GM18907 (cell line): ENCODE results near the gene BIK.
"Not testable (repeated sequence)": the region's sequence is repeated elsewhere in the genome, so short reads cannot be mapped to it uniquely, and the experiment has no call there.

Source experiments
- ATAC-seq: cut with Tn5 transposase; IDR thresholded peaks from one replicate; pipeline ENCODE4 v1.9.1; 2021; ENCODE audit warnings: mild to moderate bottlenecking, moderate library complexity; ENCODE audit not compliant: unreplicated experiment

Gene BIK

DNA sequence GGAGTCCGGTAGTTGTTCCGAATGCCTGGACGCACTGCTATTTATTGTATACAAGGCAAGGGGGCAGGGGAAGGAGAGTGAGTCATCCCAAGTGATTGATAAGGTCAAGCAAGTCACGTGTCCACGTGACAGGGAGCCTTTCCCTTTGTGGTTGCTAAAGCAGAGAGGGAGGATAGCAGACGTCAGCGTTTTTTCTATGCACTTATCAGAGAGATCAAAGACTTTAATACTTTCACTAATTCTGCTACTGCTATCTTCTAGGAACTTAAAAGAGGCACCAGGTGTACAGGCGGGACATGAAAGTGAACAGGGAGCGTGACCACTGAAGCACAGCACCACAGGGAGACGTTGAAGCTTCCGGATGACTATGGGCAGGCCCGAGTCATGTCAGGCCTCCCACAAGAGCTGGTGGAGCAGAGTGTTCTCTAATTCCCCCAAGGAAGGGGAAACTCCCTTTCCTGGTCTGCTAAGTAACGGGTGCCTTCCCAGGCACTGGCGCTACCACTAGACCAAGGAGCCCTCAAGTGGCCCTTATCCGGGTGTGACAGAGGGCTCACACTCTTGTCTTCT is 6.4 kb upstream of the BIK start:
- not testable (repeated sequence) for ATAC-seq

GRCh38 chr22:43104950-43105349 is 5.6 kb upstream of the BIK start:
- not testable (repeated sequence) for ATAC-seq

DNA sequence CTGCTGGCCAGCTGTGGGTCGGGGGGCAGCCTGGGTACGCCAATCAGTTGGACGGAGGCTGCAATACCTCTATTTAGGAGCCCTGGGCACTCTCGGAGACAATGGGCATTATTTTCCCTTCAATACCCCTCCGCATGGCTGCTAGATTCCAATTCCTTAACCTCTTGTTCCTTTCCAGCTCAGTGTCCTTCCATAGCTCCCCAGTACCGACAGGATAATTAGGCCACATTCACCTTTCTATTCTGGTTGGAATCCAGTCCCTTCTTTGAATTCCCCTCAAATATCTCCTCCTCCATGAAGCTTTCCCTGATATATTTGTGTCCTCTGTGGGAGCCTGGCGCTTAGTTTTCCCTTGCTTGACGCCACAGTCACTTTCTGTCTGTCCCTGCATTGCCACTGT is 4.2 kb upstream of the BIK start:
- no peak for ATAC-seq

DNA sequence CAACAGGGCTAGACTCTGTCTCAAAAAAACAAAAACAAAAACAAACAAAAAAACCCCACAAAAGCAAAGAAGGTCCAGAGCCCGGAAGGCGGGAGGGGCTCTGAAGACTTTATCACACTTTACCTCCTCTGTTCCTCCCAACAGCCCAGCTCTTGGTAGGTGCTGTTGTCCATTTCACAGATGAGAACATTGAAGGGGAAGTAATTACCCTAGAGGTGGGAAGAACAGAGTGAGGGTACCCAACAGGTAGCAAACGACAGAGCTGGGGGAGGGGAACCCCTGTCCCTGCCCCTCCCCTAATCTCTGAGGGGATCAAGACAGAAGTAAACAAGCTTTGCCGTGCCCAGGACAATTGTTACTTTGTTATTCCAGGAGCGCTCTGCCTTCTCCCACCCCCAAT is 1.0 kb upstream of the BIK start:
- no peak for ATAC-seq

DNA sequence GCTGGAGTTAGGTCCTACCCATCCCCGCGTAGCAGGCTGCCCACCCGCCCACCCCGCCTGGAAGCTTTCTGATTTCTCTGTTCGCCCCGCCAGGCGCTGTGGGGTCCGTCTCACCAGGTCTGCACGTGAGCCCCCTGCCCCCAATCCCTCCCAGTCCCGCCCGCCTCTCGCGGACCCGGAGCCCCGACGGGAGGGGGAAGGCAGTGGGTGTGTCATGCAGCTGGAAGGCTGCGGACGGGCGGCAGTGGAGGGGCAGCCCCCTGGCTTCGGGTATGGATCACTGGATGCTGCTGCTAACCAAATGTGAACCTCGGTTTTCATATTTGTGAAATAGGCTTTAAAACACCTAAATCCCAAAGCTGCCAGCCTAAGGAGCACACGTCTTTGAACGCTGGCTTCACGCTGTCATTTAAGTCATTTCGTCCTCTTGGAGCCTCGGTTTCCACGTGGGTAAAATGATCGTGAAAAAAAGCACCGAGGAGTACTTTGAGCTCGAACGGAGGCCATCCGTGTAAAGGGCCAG is 568 bp upstream of the BIK start:
- no peak for ATAC-seq

- no peak for ATAC-seq
Measured at GRCh38 chr22:43110927-43111623, 525 bp downstream of the BIK start.

DNA sequence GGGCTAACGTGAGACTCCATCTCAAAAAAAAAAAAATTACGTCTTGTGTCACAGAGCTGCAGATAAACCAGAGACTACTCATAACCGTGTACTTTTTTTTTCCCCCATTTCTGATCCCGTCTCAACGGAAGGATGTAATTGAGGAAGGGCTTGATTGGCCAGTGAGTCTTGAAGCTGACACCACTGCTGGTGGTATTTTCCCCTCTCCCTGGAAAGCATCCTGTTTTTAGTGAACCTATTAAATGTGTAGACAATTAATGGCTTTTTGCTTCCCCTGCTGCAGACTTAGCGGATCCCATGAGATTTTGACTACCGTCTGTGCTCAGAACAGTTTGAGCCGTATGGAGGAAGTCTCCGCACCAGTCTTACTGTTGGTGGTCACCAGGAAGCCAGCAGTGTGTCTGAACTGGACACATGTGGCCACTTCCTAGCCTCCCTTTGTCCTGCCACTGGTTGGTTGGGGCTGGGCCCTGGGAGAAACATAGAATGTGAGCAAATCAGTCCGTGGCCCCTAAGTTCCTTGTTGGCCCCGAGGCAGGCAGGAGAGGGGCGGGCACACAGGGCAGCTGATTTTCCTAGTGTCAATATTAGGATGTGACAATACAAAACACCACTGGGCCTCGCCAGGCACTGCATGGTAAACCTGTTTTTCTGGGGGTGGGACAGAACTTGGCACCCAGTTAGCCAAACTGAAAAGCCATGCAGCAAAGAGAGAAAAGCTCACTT is 3.1 kb downstream of the BIK start:
- no peak for ATAC-seq

GRCh38 chr22:43114958-43115357 is 4.4 kb downstream of the BIK start:
- no peak for ATAC-seq

GRCh38 chr22:43116932-43117331 is 6.4 kb downstream of the BIK start:
- ATAC-seq, result no peak

DNA sequence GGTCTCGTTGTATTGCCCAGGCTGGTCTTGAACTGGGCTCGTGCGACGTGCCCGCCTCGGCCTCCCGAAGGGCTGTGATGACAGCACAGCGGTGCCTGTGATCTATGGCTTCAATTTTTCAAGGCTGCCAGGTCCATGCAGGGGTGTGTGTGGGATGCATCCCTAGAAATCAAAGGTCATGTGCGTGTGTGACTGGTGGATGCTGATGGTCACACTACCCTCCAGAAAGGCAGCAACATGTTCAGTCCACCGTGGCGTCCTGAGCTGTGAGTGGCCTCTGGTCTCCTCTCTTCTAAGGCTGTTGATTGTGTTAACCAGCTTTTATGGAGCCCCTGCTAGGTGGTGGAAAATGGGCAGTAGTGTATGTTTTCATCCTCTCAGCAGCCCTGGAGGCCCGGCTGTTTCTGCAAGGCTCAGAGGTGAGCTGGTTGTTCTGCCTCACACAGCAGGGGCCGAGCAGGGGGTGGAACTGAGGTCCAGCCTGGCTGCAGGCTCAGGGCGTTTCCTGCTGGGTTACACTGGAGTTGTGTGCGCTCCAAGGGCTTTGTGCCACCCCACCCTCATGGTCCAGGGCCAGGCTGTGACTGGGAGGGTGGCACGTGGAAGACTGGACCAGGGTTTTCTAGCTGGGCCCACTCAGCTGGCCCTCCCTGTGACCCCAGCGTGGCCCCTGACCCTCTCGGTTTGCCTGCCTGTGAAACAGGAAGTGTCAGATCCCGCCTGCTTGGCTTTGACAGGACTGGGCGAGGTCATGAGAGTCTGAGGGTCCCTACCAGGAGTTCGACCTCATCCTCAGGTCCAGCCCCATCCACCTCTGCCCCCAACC is 7.7 kb downstream of the BIK start:
- ATAC-seq, result peak; percentile 19

DNA sequence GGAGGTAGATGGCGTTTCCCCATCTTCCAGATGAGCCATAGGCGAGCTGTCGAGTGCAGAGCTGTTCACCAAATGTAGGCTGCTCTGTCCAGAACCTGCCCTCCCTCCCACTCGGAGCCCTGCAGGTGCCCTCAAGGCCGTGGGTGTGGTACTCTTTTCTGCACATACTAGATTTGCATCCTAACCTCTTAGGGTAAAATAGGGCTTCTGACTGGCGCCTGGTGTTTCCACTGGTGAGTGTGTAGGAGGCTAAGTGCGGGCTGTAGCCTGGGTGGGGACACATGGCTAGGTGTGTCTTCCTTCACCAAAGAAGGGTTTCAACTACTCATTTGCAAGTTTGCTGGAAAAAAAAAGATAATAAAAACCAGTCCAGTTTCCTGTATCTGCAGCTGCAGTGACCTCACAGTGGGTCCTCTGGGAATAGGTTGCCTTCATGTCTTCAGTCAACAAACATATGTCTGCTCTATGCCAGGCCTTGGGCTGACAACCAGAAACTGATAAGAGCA is 8.5 kb downstream of the BIK start:
- ATAC-seq, result peak; percentile 56

- no peak for ATAC-seq
Measured at GRCh38 chr22:43126501-43127165, 16.1 kb downstream of the BIK start.

GRCh38 chr22:43127166-43127908 is 16.8 kb downstream of the BIK start:
- no peak for ATAC-seq

DNA sequence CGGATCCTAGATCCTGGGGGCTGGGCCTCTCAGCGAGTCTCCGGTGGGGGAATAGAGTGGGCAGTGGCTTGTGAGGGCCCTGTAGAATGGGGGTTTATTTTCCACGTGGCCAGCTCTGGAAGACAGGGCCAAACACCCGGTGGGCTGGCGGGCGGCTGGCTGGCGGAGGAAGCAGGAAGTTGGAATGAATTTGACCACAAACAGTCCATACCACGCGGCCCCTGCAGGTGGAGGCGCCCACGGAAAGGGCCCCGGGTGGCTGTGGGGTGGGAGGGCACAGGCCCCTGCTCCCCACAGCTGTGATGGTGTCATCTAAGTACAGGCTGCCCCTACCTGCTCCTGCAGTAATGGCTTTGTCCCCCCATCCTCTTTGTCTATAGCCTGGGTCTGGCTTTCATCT is 17.6 kb downstream of the BIK start:
- no peak for ATAC-seq

DNA sequence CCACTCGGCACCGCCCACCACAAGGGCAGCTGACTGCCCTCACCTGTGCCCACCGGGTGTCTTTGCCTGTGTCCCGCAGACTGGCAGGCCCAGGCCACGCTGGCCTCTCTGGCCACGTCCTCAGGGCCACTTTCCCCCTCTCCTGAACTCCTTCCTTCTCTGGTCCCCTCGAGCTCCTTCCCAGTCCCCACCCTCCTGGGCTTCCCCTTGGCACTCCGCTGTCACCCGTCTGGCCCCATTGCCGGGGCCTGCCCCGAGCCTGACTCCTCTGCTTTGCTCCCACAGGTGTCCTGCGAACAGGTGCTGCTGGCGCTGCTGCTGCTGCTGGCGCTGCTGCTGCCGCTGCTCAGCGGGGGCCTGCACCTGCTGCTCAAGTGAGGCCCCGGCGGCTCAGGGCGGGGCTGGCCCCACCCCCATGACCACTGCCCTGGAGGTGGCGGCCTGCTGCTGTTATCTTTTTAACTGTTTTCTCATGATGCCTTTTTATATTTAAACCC is 18.4 kb downstream of the BIK start:
- no peak for ATAC-seq

- no peak for ATAC-seq
Measured at GRCh38 chr22:43129426-43130425, 19.2 kb downstream of the BIK start.

- ATAC-seq, result no peak
Measured at GRCh38 chr22:43131773-43132501, 21.4 kb downstream of the BIK start.

GRCh38 chr22:43133401-43133800 is 22.9 kb downstream of the BIK start:
- ATAC-seq, result no peak
